ENCODE results near the gene BCL2. TPM values are rescaled to one million over a fixed set of nuclear protein-coding genes. Genes with fewer than 3 reads are reported as not detected.

BCL2 gene
- polyA plus RNA-seq, 1 of the 3 experiments (the other 2 are of a cell fraction): 1.5 TPM

DNA sequence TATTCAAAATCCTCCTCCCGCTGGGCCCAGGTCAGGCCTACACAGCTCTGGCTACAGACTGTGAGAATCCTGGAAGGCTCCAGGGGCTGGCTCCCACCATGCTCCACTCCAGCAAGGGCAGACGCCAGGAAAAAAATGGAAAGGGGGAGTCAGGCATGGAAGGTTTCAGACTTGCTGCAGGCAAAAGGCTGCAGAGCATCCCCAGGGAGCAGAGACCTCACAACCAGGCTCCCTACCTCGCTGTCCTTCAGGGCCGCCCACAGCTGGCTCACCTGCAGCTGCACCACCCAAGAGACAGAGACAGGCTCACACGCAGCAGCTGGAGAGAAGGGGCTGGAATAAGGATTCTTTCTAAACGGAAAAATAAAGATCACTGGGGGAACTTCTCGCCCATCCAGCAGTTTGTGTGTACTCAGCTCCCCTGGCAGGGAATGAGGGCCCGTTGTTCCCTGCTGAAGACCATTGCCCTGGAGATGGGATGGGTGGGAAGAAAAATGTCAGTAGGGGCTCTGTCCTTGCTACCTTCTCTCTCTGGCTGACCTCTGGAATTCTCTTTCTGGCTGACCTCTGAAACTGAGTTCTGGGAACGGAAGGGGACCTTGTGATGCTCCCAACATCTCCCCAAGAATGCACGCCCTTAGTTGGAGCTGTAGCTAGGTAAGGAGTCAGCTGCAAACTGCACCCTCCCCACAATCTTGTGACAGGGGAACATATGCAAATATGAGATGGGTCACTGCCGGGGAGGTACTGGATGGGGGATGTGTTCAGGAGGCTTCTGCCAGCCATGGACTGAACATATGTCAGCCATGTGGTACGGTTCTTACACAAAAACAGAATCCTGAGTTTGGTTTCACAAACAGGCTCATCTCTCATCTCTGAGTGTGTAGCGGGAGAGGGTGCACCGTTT, 34.5 kb downstream of the BCL2 start (continued):
- TF ChIP-seq, protein P1, sequence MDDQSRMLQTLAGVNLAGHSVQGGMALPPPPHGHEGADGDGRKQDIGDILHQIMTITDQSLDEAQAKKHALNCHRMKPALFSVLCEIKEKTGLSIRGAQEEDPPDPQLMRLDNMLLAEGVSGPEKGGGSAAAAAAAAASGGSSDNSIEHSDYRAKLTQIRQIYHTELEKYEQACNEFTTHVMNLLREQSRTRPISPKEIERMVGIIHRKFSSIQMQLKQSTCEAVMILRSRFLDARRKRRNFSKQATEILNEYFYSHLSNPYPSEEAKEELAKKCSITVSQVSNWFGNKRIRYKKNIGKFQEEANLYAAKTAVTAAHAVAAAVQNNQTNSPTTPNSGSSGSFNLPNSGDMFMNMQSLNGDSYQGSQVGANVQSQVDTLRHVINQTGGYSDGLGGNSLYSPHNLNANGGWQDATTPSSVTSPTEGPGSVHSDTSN (IDR thresholded peaks at IDR 0.05): no peak
- TF ChIP-seq EZH2phosphoT487 (IDR thresholded peaks at IDR 0.05; ENCODE audit: borderline replicate concordance, low read depth) (no peak), JUND (IDR thresholded peaks at IDR 0.05) (no peak)

DNA sequence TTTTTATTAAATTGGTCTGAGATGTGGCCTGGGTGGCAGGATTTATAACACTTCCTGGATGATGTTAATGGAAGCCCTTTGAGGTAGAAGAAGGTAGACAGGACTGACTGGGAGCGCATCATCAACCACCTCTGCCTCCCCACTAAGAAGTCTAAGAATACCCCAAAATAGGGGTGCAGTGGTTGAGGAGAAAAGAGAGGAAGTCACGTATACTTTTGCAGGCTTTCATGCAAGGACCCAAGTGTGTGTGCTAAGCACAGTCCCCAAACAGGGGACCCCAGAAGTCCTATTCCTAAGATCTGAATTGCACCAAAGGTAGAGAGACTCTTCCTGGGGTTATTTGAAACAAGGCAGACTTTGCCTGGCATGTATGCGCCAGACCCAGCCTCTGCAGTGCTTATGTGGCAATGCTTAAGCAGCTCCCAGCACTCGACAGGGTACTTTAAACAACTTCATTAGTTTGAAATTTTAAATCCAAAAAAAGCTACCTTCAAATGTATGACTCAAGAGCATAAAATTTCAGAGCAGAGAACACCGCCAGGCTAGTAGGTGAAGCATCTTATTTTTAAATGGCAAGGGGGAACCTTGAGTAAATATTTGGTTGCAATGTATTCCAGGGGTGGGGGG, 35.3 kb downstream of the BCL2 start:
- no peaks in the 10 kb centered on the region for H3K9me2 ChIP-seq
- no peaks in the 10 kb centered on the region for H3F3A ChIP-seq (replicated peaks; ENCODE audit: insufficient read depth)
- no peaks in the 10 kb centered on the region for H3K36me3 ChIP-seq (replicated peaks in 1 of 2; ENCODE audit: control insufficient read depth in 1 of 2, insufficient read depth in 2 of 2, low read length in 1 of 2)
- ChIA-PET POLR2A (no interaction called here), CTCF (interaction anchor here (0.7 to 1.0 kb wide), 3 partner anchors 17 to 39 kb away, joined by 3 read pairs; no protein-coding TSS in a partner anchor)
- H3K4me3 ChIP-seq (ENCODE audit: low read depth in 2 of 2, low read length in 1 of 2): no peak overlapping the region
- H3K9me3 ChIP-seq: no peaks in the 10 kb centered on the region
- no peaks in the 10 kb centered on the region for H3K27me3 ChIP-seq (ENCODE audit: insufficient read depth)
- DNase-seq: no peak
- H3K79me2 ChIP-seq (ENCODE audit: insufficient read depth): no peaks in the 10 kb centered on the region
- TF ChIP-seq, protein P1 (IDR thresholded peaks at IDR 0.05): no peak
- TF ChIP-seq MEF2A (IDR thresholded peaks at IDR 0.05; ENCODE audit: borderline replicate concordance, low read depth) (no peak), TAF1 (IDR thresholded peaks at IDR 0.05; ENCODE audit: borderline replicate concordance, low read depth, low read length) (no peak), MAX (IDR thresholded peaks at IDR 0.05; ENCODE audit: low read depth) (no peak), SMC3 (IDR thresholded peaks at IDR 0.05; ENCODE audit: low read depth, low read length) (no peak), NFIC (IDR thresholded peaks at IDR 0.05; ENCODE audit: borderline replicate concordance) (no peak), JUND (IDR thresholded peaks at IDR 0.05) (no peak), RAD21 (IDR thresholded peaks at IDR 0.05; ENCODE audit: low read length) (no peak), FOSL2 (IDR thresholded peaks at IDR 0.05; ENCODE audit: borderline replicate concordance, low read depth) (no peak), RFX5 (IDR thresholded peaks at IDR 0.05; ENCODE audit: low read length) (no peak), FOXJ3 (CRISPR knock-in tag; IDR thresholded peaks at IDR 0.05) (no peak)
- TF ChIP-seq, protein P2, sequence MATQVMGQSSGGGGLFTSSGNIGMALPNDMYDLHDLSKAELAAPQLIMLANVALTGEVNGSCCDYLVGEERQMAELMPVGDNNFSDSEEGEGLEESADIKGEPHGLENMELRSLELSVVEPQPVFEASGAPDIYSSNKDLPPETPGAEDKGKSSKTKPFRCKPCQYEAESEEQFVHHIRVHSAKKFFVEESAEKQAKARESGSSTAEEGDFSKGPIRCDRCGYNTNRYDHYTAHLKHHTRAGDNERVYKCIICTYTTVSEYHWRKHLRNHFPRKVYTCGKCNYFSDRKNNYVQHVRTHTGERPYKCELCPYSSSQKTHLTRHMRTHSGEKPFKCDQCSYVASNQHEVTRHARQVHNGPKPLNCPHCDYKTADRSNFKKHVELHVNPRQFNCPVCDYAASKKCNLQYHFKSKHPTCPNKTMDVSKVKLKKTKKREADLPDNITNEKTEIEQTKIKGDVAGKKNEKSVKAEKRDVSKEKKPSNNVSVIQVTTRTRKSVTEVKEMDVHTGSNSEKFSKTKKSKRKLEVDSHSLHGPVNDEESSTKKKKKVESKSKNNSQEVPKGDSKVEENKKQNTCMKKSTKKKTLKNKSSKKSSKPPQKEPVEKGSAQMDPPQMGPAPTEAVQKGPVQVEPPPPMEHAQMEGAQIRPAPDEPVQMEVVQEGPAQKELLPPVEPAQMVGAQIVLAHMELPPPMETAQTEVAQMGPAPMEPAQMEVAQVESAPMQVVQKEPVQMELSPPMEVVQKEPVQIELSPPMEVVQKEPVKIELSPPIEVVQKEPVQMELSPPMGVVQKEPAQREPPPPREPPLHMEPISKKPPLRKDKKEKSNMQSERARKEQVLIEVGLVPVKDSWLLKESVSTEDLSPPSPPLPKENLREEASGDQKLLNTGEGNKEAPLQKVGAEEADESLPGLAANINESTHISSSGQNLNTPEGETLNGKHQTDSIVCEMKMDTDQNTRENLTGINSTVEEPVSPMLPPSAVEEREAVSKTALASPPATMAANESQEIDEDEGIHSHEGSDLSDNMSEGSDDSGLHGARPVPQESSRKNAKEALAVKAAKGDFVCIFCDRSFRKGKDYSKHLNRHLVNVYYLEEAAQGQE (IDR thresholded peaks at IDR 0.05; ENCODE audit: low read depth, low read length): no peak
- H3K4me2 ChIP-seq: no peak overlapping the region
- H3K9ac ChIP-seq: no peak overlapping the region
- 93% methylated on average over 5 of the region's 5 CpGs for WGBS (ENCODE audit: low lambda C conversion rate)
- no peak overlapping the region for H3K27ac ChIP-seq (ENCODE audit: low read depth in 2 of 2, low read length in 1 of 2)
- H4K20me1 ChIP-seq (ENCODE audit: insufficient read depth): no peaks in the 10 kb centered on the region
- peaks cover 0 to 14% of the 10 kb centered on the region in 2 experiments; a peak in 1 of 4 replicates for H3K4me1 ChIP-seq (ENCODE audit: control insufficient read depth in 1 of 2, insufficient read depth in 2 of 2, low read depth in 1 of 2, low read length in 1 of 2)
- H2AFZ ChIP-seq (ENCODE audit: low read depth): no peak overlapping the region

Measured in SK-N-SH (cell line).